Activated T-helper 1 cell treated with Interleukin-2 at 50 U/mL for 16 hours (primary cell): Measurements from ENCODE around the gene COLQ.
"Not testable (repeated sequence)": the region's sequence is repeated elsewhere in the genome, so short reads cannot be mapped to it uniquely, and the experiment has no call there.

Source experiments
- DNase-seq: peaks from one replicate; pipeline ENCODE4 v3.0.0-alpha.2; 2020; ENCODE audit warnings: low read depth

COLQ gene

DNA sequence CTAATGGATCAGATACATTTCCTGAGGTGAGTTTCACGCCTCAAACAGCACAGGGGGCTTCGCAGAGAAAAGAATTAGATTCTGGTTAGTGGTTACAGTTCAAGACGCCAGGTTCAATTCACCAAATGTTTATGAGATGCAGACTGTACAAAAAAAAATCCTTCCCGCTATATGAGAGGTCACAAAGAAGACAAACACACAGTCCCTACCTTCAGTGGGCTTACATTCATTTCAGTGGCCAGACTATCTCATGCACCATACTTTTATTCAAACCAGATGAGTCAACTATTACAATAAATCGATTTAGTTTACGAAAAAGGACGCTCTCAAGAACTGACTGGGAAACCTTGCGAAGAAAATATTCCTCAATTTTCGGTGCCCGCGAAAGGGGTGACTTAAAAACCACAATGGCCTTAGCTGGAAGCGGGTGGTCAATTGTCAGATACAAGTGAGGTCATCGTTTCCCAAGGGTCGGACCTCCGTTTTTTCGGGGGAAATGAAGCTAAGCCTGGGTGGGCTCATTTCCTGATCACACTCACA lies 94.9 kb downstream of the COLQ start:
- no peak for DNase-seq

DNA sequence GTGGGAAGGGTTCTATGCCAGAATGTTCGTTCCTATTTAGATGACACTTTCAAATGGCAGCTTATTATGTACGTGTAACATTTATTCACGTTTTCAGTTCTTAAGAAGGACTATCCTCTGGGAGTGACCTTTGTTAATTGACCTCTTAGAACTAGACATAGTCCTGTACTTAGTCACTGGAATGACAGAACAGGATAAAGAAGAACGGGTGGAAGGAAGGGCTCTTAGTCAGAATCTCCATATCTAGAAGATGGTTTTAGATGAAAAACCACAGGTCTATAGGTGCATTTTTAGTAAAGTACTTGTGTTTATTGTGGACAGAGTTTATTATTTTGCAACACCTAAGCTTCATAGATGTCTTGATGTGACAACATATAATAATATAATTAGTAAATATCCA lies 100.6 kb downstream of the COLQ start:
- DNase-seq: no peak

DNA sequence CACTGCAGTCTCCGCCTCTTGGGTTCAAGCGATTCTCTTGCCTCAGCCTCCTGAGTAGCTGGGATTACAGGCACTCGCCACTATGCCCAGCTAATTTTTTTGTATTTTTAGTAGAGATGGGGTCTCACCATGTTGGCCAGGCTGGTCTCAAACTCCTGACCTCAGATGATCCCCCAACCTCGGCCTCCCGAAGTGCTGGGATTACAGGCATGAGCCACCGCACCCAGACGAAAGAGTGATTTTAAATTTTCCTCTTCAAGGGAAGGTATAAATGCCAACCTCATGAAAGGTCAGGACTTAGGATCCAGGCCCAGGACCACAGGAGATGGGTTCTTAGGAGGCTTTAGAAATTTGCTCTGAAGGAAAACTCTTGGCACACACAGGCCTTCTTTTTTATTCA lies 110.5 kb downstream of the COLQ start:
- DNase-seq: not testable (repeated sequence)

DNA sequence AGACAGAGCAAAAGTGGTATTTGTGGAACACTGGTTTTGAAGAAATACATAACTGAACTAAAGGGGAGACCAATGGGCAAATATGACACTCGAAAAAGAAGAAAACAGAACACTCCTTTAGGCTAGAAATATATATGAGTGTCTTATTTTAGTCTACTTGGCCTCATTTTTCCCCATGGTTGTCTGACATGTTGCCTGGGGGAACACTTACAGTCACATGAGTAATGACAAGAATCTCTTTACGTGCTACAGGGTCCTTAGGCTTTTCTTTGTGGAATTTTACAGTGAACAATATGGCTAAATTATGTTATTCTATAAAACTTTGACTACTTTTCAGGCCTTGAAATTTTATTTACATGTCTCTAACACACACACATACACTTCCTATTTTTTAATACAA lies 111.7 kb downstream of the COLQ start:
- DNase-seq: no peak

DNA sequence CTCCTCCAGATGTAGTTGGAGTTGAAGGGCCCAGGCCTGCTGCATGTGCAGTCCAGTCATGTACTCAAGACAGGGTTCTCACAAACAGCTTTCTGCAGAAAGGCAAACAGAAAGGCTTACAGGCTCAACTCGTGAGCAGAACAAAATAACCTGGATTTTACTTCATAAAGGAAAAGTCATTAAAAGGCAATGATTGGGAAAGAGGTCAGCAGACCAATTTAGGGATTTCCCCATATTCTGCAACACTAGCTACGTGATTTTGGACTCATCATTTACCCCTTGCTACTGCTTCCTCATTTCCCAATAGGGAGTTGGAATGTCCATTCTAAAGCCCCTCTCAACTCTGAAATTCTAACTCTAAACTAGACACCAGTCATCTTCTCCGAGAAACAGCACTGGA lies 112.3 kb downstream of the COLQ start:
- DNase-seq: no peak

DNA sequence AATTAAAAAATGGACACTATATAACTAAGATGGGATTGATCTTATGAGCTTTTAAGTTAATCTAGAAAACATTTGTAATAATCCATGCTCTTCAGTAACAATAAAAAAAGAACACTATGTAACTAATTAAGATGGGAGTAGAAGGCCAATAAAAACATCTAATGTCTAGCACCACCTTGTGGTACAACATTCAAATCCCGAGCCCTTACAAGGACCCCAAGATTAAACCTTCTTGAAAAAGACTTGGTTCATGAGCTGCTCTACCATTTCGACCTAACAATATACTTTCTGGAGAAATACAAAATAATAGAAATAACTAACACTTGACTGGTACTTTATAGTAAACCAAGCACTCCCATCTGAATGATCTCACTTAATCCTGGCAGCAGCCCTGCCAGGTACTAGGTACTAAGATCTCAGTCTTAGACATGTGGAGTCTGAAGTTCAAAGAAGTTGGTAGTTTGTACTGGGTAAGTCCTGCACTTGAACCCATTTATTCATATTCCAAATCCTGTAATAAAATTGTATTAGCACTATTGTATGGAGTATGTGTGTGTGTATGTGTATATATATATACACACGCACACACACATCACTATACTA lies 116.0 kb downstream of the COLQ start:
- DNase-seq: no peak

DNA sequence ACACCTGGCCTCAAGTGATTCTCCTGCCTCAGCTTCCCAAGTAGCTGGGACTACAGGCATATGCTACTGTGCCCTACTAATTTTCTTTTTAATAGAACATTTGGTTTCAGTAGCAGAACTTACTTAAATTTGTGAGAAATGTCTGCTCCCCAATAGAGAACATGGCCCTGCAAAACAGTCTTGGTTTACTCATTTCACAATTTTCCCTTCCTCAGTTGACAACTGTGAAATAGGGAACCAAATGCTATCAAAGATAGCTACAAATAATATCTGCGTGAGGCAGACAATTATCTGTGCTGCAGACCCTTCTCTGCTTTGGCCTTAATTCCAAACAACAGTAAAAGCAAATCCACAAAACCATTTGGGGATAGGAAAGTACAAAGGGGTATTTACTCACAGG lies 116.7 kb downstream of the COLQ start:
- no peak for DNase-seq

DNA sequence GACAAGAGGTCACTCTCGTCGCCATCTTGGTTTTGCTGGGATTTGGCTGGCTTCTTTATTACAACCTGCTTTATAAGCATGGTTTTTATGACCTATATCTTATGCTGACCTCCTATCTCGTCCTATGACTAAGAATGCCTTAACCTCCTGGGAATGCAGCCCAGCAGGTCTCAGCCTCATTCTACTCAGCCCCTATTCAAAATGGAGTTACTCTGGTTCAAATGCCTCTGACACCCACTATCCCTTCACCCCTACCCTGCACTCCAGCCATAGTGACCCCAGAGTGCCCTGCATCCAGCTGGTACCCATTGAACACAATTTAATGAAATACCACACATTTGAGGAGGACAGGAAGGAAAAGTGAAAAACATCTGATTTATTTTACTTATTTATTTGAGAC lies 117.5 kb downstream of the COLQ start:
- DNase-seq: no peak

DNA sequence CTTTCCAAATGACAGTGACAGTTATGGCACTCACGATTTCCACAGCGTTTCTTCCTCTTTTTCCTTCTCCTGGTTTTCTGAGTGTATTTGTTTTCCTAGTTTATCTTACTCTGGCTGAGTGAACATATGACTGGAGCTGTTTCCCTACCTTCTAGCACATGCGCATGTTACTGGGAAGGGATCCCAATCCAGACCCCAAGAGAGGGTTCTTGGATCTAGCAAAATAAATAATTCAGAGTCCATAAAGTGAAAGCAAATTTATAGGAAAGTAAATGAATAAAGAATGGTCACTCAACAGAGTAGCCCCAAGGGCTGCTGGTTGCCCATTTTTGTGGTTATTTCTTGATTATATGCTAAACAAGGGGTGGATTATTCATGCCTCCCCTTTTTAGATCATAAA lies 118.0 kb downstream of the COLQ start:
- no peak for DNase-seq

DNA sequence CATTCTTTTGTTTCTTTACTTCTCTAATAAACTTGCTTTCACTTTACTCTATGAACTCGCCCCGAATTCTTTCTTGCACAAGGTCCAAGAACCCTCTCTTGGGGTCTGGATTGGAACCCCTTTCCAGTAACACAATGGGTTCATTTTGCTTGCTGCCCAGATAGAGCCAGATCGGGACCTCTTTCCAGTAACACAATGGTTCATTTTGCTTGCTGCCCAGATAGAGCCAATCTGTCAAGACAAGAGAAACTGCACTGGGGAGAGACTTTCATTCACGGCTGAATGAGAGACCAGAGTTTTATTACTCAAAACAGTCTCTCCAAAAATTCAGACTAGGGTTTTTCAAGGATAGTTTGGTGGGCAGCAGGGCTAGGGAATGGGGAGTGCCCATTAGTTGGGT lies 119.6 kb downstream of the COLQ start:
- no peak for DNase-seq
